Endothelial cell of umbilical vein (primary cell): ENCODE data around the gene ARHGAP32.

ENCODE experiments used
- EZH2 ChIP-seq: IDR thresholded peaks from 2 replicates; pipeline ENCODE4 v1.6.1; 2012; ENCODE audit warnings: borderline replicate concordance, low read depth, mild to moderate bottlenecking, moderate library complexity, low read length, inconsistent platforms; ENCODE audit not compliant: severe bottlenecking
- JUN ChIP-seq: IDR thresholded peaks from 2 replicates; pipeline ENCODE4 v1.6.1; 2011; ENCODE audit warnings: borderline replicate concordance, low read depth; ENCODE audit not compliant: insufficient read length, insufficient read depth
- MYC ChIP-seq: IDR thresholded peaks from one replicate; pipeline ENCODE4 v1.6.1; 2011; ENCODE audit warnings: mild to moderate bottlenecking, low read depth, low read length
- POLR2A ChIP-seq: IDR thresholded peaks from 2 replicates; pipeline ENCODE4 v1.6.1; 2012; ENCODE audit warnings: low read depth, mild to moderate bottlenecking, control low read depth, low read length
- POLR2AphosphoS5 ChIP-seq: IDR thresholded peaks from 2 replicates; pipeline ENCODE4 v1.6.1; 2012; ENCODE audit warnings: low read depth, mild to moderate bottlenecking, control low read depth, low read length, moderate library complexity; ENCODE audit not compliant: insufficient read depth
- TF ChIP-seq, protein P1 (sequence below), 2 donors: IDR thresholded peaks; 1 replicate in 1 of 2; 2 replicates in 1 of 2; pipeline ENCODE4 v1.5.1; 2011; ENCODE audit warnings: low read length in 2 of 2, mild to moderate bottlenecking in 2 of 2, moderate library complexity in 2 of 2, control low read depth in 1 of 2, inconsistent platforms in 1 of 2, low read depth in 1 of 2; ENCODE audit not compliant: insufficient read depth in 1 of 2; ENCODE audit errors: extremely low read depth in 1 of 2
- TF ChIP-seq, protein P2 (sequence below): IDR thresholded peaks from 2 replicates; pipeline ENCODE4 v1.6.1; 2011; ENCODE audit not compliant: insufficient read depth, insufficient read length

DNA sequence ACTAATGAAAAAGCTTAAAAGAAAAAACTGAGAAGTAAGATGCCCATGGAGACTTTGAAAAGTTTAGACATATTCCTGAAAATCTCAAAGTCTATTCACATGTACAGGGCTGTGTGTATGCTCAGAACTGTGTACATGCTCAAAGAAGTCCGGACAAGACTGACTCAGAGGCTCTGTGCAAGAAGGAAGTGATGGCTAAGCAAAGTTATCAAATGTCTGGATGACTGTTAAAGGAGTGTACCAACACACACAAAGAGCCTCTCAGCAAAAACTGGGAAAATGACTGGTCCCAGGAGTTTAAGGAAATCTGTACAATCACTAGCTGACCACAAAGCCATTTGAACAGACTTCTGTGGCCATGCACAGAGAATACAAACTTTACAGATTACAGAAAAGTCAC, 33.1 kb upstream of the ARHGAP32 start:
- TF ChIP-seq, protein P1, sequence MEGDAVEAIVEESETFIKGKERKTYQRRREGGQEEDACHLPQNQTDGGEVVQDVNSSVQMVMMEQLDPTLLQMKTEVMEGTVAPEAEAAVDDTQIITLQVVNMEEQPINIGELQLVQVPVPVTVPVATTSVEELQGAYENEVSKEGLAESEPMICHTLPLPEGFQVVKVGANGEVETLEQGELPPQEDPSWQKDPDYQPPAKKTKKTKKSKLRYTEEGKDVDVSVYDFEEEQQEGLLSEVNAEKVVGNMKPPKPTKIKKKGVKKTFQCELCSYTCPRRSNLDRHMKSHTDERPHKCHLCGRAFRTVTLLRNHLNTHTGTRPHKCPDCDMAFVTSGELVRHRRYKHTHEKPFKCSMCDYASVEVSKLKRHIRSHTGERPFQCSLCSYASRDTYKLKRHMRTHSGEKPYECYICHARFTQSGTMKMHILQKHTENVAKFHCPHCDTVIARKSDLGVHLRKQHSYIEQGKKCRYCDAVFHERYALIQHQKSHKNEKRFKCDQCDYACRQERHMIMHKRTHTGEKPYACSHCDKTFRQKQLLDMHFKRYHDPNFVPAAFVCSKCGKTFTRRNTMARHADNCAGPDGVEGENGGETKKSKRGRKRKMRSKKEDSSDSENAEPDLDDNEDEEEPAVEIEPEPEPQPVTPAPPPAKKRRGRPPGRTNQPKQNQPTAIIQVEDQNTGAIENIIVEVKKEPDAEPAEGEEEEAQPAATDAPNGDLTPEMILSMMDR (IDR thresholded peaks at IDR 0.05; ENCODE audit: extremely low read depth in 1 of 2, insufficient read depth in 1 of 2, low read depth in 1 of 2, low read length in 2 of 2), result no peak
- TF ChIP-seq POLR2A, result no peak
- TF ChIP-seq EZH2, result no peak
- TF ChIP-seq, protein P2, sequence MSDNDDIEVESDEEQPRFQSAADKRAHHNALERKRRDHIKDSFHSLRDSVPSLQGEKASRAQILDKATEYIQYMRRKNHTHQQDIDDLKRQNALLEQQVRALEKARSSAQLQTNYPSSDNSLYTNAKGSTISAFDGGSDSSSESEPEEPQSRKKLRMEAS, result no peak
- TF ChIP-seq POLR2AphosphoS5, result no peak
- no peak for TF ChIP-seq JUN
- TF ChIP-seq MYC, result no peak
